ENCODE data around the gene RALGAPA2.

RALGAPA2 gene

DNA sequence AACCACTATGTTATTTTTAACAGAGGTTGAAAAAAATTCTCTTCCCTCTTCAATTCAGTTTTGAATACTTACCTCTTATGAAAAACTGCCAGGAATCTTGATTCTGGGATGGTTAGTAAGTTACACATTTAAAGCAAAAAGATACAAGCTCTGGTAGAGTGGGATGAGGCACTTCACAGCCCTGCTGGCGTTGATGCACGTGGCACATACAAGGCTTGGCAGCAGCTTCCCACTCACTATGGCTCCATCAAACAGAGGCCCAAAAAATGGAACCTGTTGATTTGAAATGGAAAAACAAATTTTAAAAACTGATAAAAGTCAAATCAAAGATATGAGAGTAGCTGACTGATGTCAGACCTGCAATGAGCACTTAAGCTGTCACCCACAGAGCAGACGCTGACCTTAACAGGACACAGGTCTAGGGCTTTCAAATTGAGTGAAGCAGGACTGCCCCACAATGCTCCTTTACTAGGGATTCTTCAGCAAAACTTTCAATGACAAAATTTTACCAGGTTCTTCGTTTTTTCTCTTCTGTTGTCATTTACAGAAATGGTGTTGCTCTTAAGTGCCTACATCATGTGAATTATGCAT lies 239.7 kb downstream of the RALGAPA2 start:
- DNase-seq (ENCODE audit: low spot score) = peak; percentile 56

- no peak for DNase-seq (ENCODE audit: low spot score)
Measured at GRCh38 chr20:20466341-20466879, 246.0 kb downstream of the RALGAPA2 start.

- no peak for DNase-seq (ENCODE audit: low spot score)
Measured at GRCh38 chr20:20465252-20465651, 247.2 kb downstream of the RALGAPA2 start.

DNA sequence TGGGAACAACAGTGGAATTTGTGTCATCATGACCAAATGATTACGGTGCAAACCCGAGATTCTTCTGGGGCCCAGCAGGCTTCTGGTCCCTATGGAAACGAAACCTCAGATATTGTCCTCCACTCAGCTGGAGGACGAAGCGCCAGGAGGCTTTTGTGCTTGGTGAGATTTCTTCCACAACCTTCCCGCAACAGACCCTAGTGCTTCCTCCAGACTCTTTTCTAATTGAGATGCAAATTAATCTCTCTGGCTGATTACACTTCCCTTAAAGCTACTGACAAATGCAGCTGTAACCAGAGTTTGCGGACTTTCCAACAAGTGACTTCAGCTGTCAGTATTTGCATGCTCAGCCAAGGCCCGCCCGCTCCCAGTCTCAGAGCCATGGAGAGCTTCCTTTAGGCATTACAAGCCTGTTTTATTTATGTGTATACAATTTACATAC lies 248.5 kb downstream of the RALGAPA2 start:
- no peak for DNase-seq (ENCODE audit: low spot score)

DNA sequence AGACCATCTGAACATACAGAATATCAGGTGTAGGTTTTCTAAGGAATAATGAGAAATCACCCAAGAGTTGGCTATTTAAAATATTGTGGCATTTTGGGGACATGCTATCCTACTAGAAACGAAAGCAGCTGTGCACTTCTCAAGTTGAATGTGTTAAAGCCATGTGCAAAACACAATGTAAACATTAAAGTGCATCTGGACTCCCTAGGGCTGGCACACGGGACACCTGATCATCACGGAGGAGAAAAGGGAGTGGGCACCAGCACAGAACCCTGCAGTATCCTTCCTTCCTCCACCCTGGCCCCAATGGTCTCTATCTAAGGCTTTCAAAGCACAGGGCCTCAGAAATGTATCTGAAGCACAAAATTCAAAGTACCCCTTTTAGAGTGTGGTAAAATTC lies 250.3 kb downstream of the RALGAPA2 start:
- no peak for DNase-seq (ENCODE audit: low spot score)

DNA sequence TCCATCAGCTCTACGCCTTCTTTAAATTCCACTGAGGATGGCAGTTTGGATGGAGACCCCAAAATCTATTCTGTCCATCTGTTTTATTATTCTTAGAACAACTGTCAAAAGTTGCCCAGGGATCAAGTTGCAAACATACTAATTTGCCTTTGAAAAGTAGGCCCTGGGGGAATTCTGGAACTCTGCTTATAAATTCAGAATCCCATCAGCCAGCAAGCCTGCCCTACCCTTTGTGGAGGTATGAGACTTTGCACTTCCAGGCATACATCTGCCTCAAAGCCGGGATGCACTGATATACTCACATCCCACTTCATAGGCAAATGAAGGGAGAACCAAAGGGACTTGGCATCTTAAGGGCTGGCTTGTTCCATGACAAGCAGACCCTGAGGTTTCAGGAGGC lies 250.9 kb downstream of the RALGAPA2 start:
- DNase-seq (ENCODE audit: low spot score) = no peak

GRCh38 chr20:20459726-20460125 lies 252.7 kb downstream of the RALGAPA2 start:
- DNase-seq (ENCODE audit: low spot score) = no peak

GRCh38 chr20:20457392-20458126 lies 254.9 kb downstream of the RALGAPA2 start:
- no peak for DNase-seq (ENCODE audit: low spot score)

- DNase-seq (ENCODE audit: low spot score) = no peak
Measured at GRCh38 chr20:20456741-20457140, 255.7 kb downstream of the RALGAPA2 start.

GRCh38 chr20:20455926-20456325 lies 256.5 kb downstream of the RALGAPA2 start:
- no peak for DNase-seq (ENCODE audit: low spot score)

DNA sequence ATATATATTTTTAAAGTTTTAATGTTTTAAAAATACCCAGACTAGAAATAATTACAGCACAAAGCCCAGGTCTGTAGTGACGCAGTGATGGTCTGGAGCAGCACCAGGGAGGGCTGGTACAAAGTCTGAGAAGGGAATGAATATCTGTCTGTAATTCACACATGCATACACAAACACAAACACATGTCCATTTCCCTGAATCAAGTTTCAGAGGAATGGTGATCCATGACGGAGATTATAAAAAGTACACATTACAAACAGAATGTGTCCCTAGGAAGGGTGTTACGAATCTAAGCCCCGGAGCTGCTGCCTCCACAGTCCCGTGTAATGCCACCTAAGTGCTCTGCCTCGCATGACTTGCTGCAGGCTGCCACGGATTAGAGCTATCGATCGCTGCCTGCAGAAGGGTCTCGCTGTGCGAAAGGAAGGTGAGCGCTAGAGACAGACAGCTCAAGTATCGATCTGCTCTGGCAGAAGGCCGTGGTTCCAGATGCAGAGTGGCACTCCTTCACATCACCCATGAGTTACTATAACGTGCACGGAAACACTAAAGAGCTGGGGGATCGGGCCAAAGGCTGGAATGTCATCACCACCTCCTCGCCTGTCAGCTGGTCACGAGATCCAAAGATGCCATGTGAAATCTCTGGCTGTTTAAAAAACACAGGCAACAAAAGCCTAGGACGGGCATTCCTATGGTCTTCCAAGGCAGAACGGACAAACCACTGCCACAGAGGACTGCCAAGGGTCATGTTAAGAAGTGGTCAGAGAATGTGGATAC lies 257.4 kb downstream of the RALGAPA2 start:
- DNase-seq (ENCODE audit: low spot score) = no peak

DNA sequence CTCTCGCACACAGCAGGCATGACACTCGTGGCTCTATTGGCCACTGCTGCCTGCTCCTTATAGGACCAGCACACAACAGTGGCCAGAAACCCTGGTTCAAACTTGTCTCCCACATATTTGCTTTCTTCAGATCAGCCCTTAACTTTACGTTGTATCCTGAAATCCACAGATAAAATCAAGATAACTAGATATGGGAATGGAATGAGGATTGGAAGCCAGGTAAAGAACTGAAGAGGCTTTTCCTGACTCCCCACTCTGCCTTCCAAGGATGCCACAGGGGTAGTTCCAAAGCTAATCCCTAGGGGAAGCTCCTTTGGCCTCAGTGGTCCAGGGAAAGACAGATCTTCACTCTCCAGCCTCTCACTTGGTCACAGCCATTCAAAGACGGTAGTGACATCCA lies 258.1 kb downstream of the RALGAPA2 start:
- DNase-seq (ENCODE audit: low spot score) = no peak

DNA sequence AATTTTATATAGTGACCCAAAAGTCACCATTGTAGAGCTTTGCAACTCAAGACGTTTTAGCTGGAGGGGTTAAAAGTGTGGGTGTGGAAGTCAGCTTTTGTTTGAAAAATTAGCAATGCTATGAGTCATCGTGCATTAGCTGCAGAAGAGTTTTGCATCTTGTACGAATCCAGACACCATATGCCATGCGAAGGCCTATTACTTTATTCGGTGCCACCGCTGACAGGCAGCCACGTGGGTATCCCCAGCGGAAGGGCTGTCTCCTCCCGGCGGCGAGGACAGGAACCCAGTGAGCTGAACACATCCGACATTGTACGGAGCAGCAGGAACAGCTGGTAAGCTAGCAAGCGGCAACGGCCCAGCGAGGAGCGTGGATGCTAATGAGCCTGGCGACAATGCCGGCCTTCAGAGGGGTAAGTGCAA lies 260.2 kb downstream of the RALGAPA2 start:
- no peak for DNase-seq (ENCODE audit: low spot score)

DNA sequence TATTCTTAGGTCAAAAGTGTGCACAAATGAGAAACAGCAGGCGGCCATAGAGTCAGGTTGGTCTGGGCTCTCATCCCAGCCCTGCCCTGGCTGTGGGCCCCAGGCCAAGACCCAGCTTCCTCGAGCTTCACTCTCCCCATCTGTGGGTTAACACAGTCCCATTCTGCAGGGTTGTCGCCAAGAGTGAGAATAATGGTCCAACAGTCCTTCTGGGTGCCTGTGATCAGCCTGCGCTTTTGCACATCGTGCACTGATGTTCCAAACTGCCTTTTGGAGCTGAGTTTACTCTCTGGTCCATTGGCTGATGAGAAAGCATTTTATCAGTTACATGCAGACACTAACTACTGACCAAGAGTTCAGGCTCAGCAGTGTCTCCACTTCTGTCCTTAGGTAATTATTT lies 261.9 kb downstream of the RALGAPA2 start:
- no peak for DNase-seq (ENCODE audit: low spot score)

GRCh38 chr20:20448881-20449280 lies 263.6 kb downstream of the RALGAPA2 start:
- no peak for DNase-seq (ENCODE audit: low spot score)

GRCh38 chr20:20447196-20447595 lies 265.2 kb downstream of the RALGAPA2 start:
- no peak for DNase-seq (ENCODE audit: low spot score)

DNA sequence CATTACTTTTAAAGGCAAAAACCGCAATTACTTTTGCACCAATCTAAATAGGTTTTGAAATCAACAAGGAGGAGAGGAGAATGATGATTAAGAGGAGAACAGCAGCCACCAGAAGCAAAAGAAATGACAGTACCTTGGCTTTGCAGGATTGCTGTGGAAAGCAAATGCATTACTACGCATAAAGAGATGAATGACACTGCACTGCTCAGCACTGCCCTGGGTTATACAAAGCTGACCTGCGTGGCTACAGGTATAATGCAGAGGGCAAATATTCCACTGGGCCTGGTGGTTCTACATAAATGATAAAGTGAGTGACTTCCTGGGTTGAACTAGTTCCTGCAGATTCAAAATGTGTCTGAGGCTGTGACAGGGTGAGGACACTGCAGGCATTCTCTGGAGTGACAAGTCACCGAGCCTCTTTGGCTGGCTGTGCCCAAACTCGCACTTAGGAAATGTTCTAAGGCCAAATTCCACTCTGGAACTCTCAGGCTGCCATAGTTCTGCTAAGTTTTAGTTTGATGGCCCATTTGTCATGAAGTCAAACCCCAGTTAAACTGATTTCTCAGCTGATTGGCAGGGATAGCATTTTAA lies 265.9 kb downstream of the RALGAPA2 start:
- DNase-seq (ENCODE audit: low spot score) = no peak

- DNase-seq (ENCODE audit: low spot score) = no peak
Measured at GRCh38 chr20:20446001-20446400, 266.4 kb downstream of the RALGAPA2 start.

- DNase-seq (ENCODE audit: low spot score) = no peak
Measured at GRCh38 chr20:20443504-20443903, 268.9 kb downstream of the RALGAPA2 start.

DNA sequence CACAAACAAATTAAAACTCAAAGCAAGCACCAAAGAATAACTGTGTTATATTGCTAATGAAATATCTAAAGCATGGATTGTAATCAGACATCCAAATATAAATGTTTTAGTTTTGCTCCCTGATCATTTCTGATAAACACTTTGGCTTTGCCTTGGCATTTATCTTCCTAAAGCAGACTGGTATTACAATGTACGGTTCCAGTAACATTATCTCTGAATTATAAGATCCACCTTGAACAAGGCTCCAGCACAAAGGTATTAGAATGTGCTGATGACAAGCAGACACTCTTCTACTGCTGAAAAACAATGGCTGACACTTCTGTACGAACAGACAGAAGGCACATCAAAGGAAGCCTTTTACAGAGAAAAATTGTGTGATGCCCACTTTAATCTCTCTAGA lies 270.0 kb downstream of the RALGAPA2 start:
- no peak for DNase-seq (ENCODE audit: low spot score)

- no peak for DNase-seq (ENCODE audit: low spot score)
Measured at GRCh38 chr20:20440886-20441658, 271.4 kb downstream of the RALGAPA2 start.

Data from SK-N-DZ (cell line).